HG03520 (cell line): ENCODE data around the gene ZMYND15.

Experiments
- ATAC-seq: cut with Tn5 transposase; IDR thresholded peaks from one replicate; pipeline ENCODE4 v1.9.1; 2021; ENCODE audit warnings: mild to moderate bottlenecking, moderate library complexity; ENCODE audit not compliant: unreplicated experiment

Gene ZMYND15

GRCh38 chr17:4715063-4715744 lies 24.4 kb upstream of the ZMYND15 start:
- no peak for ATAC-seq

- ATAC-seq = no peak
These were observed 23.6 kb upstream of the ZMYND15 start for GRCh38 chr17:4716081-4716480.

- no peak for ATAC-seq
These were observed 21.8 kb upstream of the ZMYND15 start for GRCh38 chr17:4717791-4718190.

GRCh38 chr17:4718276-4718675 lies 21.4 kb upstream of the ZMYND15 start:
- ATAC-seq = no peak

- ATAC-seq = no peak
These were observed 20.5 kb upstream of the ZMYND15 start for GRCh38 chr17:4719146-4719545.

- no peak for ATAC-seq
These were observed 19.9 kb upstream of the ZMYND15 start for GRCh38 chr17:4719684-4720221.

- ATAC-seq = no peak
These were observed 18.8 kb upstream of the ZMYND15 start for GRCh38 chr17:4720787-4721186.

- ATAC-seq = no peak
These were observed 18.2 kb upstream of the ZMYND15 start for GRCh38 chr17:4721203-4722135.

- no peak for ATAC-seq
These were observed 16.9 kb upstream of the ZMYND15 start for GRCh38 chr17:4722678-4723240.

- no peak for ATAC-seq
These were observed 15.0 kb upstream of the ZMYND15 start for GRCh38 chr17:4724650-4725049.

GRCh38 chr17:4725646-4726310 lies 13.9 kb upstream of the ZMYND15 start:
- ATAC-seq = no peak

GRCh38 chr17:4728124-4728523 lies 11.5 kb upstream of the ZMYND15 start:
- no peak for ATAC-seq

GRCh38 chr17:4733073-4733531 lies 6.5 kb upstream of the ZMYND15 start:
- ATAC-seq = no peak

GRCh38 chr17:4734857-4735475 lies 4.7 kb upstream of the ZMYND15 start:
- ATAC-seq = no peak

GRCh38 chr17:4735876-4736651 lies 3.6 kb upstream of the ZMYND15 start:
- no peak for ATAC-seq

- ATAC-seq = no peak
These were observed 1.2 kb upstream of the ZMYND15 start for GRCh38 chr17:4738136-4739121.

- no peak for ATAC-seq
These were observed 355 bp downstream of the ZMYND15 start for GRCh38 chr17:4740025-4740351.

- ATAC-seq = no peak
These were observed 951 bp downstream of the ZMYND15 start for GRCh38 chr17:4740584-4740983.

- ATAC-seq = no peak
These were observed 1.9 kb downstream of the ZMYND15 start for GRCh38 chr17:4741544-4741943.
